ENCODE results near the gene CDS1. TPM values are rescaled to one million over a fixed set of nuclear protein-coding genes. Genes with fewer than 3 reads are reported as not detected.

Gene CDS1
- total RNA-seq, 1 donor from 2014 or later, result 9.9 TPM

Small RNAs within 50 kb of the gene (small RNA-seq; reads per million reads assigned to genes)
- gene RN7SL552P (ENCODE audit: low replicate concordance), result not detected
- gene RPL3P13 (ENCODE audit: low replicate concordance), result not detected

Other genes starting within 250 kb of the CDS1 start
- gene NKX6-1, start 83.8 kb upstream of the CDS1 start, total RNA-seq, result not detected